HG03565 (cell line): ENCODE results near the gene CBARP.

Experiments used
- ATAC-seq: cut with Tn5 transposase; IDR thresholded peaks from one replicate; pipeline ENCODE4 v1.9.1; 2021; ENCODE audit warnings: mild to moderate bottlenecking, moderate library complexity; ENCODE audit not compliant: unreplicated experiment

The CBARP gene

DNA sequence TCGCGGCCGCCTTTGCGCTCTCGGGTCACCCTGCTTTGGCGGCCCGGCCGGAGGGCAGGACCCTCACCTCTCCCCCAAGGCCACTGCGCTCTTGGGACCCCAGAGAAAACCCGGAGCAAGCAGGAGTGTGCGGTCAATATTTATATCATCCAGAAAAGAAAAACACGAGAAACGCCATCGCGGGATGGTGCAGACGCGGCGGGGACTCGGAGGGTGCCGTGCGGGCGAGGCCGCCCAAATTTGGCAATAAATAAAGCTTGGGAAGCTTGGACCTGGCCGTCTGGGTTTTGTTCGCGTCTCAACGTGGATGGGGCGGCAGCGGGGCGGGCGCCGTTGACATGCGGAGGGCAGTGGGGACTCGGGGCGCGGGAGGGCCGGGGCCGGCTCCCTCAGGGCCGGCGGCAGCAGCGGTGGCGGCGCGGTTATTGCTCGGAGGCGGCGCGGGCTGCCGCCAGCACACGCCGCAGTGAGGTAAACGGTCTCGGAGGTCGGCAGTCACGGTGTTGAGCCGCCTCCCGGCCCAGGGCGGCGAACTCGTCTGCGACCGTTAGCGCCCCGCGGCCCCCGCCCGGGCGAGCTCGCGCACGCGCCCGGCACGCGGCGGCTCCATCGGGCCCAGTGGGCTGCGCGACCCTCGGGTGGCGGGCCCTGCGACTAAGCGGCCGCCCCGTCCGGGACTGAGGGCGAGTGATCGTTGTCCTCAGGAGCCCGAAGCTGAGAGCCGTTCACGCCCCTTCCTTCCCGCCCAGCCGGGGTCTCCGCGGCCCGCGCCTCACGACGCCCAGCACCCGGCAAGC is 9.4 kb downstream of the CBARP start:
- ATAC-seq, result no peak

GRCh38 chr19:1227304-1228054 is 10.3 kb downstream of the CBARP start:
- no peak for ATAC-seq

GRCh38 chr19:1226522-1227303 is 11.1 kb downstream of the CBARP start:
- ATAC-seq, result no peak

DNA sequence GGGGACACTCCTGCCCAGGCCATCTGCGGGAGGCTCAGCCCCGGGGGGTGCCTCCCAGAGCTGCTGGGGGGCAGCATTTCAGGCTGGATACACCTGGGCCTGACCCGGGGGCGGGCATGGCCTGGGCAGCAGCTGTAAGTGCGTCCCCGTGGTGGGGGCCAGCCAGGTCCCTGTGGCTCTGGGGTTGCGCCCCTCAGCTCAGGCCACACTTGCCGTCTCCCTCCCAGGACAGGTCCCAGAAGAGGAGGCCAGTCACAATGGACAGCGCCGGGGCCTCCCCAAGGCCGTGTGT is 11.6 kb downstream of the CBARP start:
- ATAC-seq, result no peak

- ATAC-seq, result no peak
Observed at GRCh38 chr19:1225440-1226226, 12.2 kb downstream of the CBARP start.

- ATAC-seq, result no peak
Observed at GRCh38 chr19:1224847-1225246, 13.0 kb downstream of the CBARP start.

GRCh38 chr19:1224047-1224825 is 13.6 kb downstream of the CBARP start:
- no peak for ATAC-seq

- no peak for ATAC-seq
Observed at GRCh38 chr19:1223018-1223855, 14.6 kb downstream of the CBARP start.

DNA sequence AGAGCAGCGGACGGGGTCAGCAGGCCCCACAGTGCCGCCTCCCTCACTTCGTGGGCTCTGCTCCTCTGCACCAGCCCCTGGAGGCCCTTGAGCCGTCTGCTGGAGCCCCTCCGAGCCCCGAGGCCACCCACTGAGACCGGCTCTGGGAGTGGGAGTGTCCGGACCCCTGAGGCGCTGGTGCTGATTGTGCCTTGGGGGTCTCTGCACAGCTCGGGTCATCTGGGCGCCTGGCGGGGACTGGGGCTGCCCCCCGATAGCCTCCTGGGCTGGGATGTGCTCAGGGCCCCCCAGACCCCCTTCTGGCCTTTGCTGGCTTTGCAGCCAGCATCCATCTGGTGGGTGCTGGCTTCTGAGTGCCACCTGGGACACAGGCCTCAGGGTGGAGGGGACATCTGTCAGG is 15.4 kb downstream of the CBARP start:
- ATAC-seq, result no peak

DNA sequence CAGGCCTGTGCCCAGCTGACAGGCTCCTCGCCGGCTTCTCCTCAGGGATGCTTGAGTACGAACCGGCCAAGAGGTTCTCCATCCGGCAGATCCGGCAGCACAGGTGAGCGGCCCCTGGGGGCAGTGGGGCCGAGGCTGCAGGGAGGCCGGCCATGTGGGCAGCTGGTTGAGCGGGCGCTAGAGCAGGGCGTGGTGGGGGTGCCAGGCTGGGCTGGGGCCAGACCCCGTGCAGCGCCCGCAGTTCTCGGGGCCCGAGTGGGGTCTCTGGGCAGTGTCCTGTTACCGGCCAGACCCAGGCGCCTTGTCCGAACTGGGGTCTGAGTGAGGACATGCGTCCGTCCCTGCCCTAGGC is 15.9 kb downstream of the CBARP start:
- ATAC-seq, result no peak

- ATAC-seq, result no peak
Observed at GRCh38 chr19:1220976-1221903, 16.6 kb downstream of the CBARP start.

DNA sequence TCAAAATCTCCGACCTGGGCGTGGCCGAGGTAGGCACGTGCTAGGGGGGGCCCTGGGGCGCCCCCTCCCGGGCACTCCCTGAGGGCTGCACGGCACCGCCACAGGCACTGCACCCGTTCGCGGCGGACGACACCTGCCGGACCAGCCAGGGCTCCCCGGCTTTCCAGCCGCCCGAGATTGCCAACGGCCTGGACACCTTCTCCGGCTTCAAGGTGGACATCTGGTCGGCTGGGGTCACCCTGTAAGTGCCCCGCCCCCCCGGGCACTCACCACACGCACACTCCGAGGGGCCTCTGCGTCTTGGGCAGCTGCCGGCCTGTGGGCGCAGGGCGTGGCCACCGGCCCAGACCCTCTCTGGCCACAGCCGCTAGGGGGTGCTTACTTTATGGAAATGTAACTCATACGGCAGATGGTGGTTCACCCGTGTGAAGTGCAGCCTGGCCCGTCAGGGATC is 17.3 kb downstream of the CBARP start:
- ATAC-seq, result no peak

DNA sequence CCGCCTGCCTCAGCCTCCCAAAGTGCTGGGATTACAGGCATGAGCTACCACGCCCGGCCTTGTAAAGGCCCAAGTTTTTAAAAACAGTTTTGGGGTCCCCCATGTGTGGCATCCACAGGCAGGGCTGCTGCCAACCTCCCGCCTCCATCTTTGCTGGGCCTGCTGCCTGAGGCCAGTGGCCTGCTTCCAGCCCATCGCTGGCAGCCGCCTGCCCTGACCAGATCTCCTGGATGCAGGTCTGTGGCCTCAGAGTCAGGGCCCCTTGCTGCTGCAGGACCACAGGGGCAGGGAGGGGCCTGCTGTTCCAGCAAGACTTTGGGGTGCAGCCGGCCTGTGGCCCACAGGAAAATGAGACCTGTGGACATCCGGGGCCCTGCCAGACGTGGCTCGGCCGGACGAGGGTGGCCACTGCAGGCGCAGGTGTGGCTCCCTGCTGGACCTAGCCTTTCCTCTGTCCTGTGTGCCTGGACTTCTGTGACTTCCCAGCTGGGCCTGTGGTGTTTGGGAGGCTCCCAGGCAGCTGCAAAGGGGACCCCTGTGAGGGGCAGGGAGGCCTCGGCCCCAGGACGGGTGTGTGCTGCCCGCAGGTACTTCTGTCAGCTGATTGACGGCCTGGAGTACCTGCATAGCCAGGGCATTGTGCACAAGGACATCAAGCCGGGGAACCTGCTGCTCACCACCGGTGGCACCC is 17.9 kb downstream of the CBARP start:
- no peak for ATAC-seq

DNA sequence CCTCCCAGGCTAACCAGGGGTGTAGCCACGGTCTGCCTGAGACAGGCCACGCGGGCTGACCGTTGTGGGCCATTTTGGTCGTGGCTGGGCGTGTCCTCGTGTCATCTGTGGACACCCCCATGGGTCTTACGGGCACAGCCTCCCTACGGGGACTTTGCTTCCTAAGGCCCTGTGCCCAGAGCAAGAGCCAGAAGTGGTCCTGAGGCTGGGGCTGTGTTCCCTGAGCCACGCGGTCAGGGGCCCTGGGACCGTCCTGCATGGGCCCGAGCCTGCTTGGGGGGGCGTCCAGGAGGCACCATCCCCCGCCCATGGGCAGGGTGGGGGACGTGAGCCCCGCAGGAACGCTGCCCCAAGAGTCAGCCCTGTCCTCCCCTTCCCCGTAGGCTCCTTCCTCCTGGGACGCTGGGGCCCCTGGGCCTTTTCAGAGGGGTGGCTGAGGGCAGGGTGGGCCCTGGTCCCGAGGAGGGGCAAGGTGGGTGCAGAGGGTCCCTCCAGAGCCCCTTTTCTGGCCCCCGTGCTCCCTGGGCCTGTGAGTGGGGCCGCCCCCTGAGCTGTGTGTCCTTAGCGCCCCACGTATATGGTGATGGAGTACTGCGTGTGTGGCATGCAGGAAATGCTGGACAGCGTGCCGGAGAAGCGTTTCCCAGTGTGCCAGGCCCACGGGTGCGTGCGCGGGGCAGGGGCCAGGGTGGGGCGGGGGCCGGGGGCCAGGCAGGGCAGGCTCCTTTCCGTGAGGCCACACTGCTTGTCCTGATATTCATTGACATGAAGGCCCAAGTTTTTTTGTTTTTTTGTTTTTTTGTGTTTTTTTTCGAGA is 18.8 kb downstream of the CBARP start:
- no peak for ATAC-seq

GRCh38 chr19:1217366-1217765 is 20.4 kb downstream of the CBARP start:
- no peak for ATAC-seq

GRCh38 chr19:1216756-1217155 is 21.0 kb downstream of the CBARP start:
- no peak for ATAC-seq
